ENCODE results near the gene CORO1A.
"Not testable (repeated sequence)": the region's sequence is repeated elsewhere in the genome, so short reads cannot be mapped to it uniquely, and the experiment has no call there.

The CORO1A gene

DNA sequence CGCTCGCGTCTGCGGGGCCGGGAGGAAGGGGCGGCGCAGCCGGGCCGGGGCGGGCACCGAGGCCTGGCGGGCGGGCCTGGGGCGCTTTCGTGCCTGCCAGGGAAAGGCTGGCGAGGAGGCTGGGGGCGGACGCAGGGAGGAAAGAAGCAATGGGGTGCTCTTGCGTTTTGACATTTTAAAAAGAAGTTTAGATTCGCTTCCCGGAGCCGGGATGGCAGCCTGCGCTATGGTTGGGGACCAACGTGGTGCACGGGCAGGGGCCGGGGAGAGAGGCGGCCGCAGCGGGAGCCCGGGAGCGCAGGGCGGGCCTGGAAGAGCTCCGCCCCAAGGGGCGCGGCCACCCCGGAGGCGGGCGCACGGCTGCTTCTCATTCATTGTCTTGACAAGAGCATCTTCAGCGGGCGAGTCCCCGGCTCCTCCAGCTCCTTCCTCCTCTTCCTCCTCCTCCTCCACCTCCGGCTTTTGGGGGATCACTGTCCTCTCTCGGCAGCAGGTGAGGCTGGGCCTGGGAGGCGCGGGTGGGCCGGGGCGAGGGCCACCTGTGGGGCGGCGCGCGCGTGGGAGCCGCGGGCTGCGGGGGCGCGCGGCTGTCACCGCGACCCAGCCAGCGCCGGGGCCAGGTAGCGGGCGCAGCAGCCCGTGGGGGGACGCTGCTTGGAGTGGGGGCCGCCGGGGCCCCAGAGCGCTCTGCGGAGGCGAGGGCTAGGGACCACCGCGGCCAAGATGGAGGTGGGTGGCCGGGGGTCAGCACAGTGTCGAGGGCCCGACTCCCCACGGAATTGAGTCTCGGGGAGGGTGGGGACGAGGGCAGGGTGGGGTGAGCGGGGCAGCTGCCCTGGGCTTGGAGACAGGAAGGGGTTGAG is at the start of gene CORO1A:
CORO1A (plus strand) TSS at position 370 of the 863 bp plus-strand sequence. CDS start 1,608 bp downstream, outside the sequence.
- peak; percentile 84 for DNase-seq

DNA sequence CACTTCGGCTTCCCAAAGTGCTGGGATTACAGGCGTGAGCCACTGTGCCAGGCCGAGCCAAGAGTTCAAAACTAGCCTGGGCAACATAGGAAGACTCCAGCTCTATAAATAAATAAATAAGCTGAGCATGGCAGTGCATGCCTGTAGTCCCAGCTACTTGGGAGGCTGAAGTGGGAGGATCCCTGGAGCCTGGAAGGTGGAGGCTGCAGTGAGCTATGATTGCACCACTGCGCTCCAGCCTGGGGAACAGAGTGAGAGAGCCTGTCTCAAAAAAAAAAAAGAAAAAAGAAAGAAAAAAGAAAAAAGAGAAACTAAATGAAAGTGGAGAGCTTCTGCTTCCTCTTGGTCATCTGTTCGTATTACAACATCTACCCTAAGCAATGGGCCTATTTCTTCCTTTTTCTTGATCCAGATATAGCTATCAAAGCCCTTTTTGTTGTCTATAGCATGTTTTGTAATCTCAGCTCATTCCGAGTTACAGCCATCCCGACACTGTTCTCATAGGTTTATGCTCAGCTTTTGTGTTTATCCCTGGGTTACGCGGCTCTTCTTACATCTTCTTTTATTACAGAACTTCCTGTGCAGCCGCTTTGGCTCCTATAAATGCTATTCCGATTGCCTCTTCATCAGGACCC is 46.3 kb upstream of the CORO1A start:
- DNase-seq: no peak

DNA sequence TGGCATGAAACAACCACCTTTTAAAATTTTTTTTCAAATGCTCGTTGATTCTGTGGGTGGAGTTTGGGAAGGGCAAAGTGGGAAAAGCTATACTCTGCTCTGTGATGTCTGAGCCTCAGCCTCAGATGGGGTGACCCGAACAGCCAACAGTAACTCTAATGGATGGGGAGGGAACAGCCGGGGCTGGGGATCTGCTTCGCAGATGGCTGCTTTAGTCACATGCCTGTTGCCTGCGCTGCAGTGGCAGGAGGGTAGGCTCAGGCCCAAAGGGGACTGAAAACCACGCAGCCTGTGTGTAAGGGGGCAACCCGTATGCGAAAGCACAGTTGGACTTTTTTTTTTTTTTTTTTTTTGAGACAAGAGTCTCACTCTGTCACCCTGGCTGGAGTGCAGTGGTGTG is 45.5 kb upstream of the CORO1A start:
- DNase-seq: no peak

DNA sequence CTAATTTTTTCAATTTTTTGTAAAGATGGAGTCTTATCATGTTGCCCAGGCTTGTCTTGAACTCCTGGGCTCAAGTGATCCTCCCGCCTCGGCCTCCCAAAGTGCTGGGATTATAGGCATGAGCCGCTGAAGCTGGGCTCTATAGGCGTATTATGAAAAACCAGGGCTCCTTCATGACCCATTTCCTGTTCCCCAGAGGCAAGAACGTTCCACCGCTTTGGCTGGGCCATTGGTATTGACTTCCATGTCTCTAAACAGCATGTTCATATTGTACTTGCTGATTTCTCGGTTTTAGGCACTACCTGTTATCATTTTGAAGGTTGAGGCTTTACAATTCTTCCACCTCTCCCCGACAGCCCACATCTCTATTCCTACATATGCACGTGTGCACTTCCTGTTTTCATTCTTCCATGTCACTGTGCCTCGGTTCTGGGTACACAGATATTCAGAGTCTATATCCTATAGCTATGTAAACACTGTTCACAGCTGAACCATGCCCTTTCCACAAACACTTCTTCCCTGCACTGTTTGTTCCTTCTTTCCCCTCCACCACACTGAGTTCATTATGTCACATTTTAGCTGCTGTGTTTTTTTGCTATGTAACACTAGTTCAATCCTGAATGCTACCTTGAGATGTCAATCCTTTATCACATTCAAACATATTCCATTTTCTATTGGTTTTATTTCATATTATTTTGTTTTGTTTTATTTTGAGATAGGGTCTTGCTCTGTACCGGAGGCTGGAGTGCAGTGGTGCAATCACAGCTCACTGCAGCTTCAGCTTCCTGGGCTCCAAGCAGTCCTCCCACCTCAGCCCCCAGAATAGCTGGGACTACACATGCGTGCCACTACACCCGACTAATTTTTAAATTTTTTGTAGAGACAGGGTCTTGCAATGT is 43.6 kb upstream of the CORO1A start:
- no peak for DNase-seq

DNA sequence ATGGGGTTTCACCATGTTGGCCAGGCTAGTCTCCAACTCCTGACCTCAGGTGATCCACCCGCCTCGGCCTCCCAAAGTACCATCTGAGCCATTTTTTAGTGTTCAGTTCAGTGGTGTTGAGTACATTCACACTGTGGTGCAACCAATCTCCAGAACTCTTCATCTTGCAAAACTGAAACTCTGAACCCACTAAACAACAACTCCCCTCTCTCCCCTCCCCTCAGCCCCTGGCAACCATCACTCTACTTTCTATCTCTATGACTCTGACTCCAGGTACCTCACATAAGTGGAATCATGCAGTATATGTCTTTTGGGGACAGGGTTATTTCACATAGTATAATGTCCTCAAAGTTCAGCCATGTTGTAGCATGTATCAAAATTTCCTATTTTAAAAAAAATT is 41.7 kb upstream of the CORO1A start:
- DNase-seq: no peak

DNA sequence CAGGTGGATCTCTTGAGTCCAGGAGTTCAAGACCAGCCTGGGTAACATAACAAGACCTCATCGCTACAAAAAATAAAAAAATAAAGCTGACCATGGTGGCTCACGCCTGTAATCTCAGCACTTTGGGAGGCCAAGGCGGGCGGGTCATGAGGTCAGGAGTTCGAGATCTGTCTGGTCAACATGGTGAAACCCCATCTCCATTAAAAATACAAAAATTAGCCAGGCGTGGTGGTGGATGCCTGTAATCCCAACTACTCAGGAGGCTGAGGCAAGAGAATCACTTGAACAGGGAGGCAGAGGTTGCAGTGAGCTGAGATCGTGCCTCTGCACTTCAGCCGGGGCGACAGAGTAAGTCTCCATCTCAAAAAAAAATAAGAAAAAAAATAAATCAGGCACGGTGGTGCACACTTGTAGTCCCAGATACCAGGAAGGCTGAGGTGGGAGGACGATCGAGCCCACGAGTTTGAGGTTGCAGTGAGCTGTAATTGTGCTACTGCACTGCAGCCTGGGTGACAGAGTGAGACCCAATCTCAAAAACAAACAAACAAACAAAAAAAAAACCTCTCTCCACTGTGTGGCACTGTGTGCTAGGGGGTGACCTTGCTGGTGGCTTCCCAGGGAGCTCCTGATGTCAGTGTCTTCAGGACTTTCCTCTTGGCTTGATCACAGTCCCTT is 40.6 kb upstream of the CORO1A start:
- no peak for DNase-seq

DNA sequence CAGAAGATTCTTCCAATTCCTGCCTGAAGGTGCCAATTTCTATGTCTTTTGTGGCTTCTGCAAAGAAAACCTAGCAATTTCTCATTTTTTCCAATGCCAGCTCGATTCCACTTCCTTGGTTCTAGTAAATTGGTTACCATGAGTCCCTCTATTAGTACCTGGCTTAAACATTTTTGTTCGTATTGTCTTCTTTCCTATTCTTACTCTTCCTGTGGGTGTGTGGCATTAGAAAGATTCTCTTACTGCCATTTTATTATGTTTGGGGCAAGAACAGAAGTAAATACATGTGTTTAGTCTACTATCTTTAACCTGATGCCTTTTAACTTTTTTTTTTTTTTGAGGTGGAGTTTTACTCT is 40.1 kb upstream of the CORO1A start:
- DNase-seq: no peak

DNA sequence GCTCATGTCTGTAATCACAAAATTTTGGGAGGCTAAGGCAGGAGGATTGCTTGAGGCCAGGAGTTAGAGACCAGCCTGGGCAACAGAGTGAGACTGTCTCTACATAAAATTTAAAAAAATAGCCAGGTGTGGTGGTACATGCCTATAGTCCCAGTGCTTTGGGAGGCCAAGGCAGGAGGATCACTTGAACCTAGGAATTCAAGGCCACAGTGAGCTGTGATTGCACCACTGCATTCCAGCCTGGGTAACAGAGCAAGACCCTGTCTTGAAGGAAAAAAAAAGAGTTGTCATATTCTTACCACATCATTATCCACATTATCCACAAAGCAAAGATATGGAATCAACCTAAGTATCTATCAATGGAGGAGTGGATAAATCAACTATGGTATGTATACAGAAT is 39.4 kb upstream of the CORO1A start:
- no peak for DNase-seq

DNA sequence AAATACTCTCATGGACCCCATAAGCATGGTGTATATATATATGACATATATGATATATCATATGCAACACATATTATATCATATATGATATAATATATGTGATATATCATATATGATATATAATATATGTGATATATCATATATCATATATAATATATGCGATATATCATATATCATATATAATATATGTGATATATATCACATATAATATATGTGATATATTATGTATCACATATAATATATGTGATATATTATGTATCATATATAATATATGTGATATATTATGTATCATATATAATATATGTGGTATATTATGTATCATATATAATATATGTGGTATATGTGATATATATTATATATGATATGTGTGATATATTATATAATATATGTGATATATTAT is 38.5 kb upstream of the CORO1A start:
- DNase-seq: no peak

DNA sequence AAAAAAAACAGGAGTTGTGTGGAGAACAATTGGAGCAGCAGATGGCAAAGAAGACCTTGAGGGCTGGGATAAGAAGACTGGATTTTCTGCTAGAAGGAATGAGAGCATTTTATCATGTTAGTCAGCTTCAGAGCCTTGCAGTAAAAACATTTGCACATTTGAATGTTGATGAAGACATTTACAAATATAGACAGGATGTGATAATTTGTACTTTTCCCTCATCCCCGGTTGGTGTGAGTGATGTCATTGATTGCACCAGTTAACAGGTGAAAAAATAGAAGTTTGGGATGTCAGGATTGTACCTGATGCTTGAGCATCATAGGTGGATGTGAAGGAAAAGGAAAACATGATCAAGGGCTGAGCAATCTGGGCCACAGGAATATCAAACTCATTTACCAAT is 37.7 kb upstream of the CORO1A start:
- DNase-seq: no peak

DNA sequence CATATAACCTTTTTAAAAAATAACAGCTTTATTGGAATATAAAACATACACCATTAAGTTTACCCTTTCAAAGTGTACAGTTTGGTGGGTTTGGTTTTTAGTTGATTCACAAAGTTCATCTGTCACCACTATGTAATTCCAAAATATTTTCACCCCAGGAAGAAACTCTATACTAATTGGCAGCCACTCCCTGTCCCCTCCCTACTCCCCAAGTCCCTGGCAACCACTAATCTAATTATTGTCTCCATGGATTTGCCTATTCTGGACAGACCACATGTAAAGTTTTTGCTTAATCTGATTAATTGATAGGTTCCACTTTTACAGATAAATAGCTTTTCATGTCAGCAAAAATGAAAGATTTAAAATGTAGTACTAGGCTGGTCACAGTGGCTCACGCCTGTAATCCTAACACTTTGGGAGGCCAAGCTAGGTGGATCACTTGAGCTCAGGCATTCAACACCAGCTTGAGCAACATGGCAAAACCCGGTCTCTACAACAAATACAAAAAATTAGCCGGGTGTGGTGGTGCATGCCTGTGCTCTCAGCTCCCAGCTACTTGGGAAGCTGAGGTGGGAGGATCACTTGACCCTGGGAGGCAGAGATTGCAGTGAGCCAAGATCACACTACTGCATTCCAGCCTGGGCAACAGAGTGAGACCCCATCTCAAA is 35.4 kb upstream of the CORO1A start:
- no peak for DNase-seq

DNA sequence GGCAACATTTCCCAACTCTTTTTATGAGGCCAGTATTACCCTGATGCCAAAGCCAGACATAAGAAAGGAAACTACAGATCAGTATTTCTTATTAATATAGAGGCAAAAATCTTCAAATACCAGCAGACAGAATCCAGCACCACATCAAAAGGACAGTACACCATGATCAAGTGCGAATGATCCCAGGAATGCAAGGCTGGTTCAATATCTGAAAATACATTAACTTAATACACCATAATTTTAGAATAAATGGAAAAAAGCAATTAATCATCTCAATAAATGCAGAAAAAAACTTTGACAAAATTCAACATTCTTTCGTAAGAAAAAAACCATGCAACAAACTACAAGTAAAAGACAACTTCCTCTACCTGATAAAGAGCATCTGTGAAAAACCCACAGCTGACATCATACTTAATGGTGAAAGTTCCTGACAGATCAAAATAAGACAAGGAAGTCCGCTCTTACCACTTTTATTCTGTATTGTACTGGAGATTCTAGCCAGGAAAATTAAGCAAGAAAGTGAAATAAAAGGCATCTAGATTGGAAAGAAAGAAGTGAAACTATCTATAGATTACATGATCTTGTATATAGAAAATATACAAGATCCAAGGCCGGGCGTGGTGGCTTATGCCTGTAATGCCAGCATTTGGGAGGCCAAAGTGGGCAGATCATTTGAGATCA is 34.0 kb upstream of the CORO1A start:
- DNase-seq: no peak

DNA sequence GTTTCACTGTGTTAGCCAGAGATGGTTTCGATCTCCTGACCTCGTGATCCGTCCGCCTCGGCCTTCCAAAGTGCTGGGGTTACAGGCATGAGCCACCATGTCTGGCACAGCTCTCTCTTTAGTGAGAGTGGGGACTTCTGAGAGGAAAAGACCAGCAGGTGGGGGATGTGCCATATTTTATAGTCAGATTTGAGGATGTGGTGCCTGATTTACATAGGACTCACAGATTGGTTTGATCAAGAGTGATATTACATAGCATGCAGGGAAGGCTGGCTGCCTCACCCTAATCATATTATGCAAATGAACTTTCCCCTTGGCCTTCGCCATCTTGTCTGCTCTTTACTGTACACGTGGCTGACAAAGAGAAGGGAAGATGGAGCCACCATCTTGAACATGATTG is 32.3 kb upstream of the CORO1A start:
- no peak for DNase-seq

DNA sequence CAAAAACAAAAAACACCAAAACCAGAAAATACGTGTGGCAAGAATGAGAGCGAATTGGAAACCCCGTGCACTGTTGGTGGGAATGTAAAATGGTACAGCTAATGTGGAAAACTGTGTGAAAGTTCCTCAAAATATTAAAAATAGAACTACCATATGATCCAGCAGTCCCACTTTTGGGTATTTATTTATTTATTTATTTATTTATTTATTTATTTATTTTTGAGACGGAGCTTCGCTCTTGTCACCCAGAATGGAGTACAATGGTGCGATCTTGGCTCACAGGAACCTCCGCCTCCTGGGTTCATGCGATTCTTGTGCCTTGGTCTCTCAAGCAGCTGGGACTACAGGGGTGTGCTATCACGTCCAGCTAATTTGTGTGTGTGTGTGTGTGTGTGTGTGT is 30.9 kb upstream of the CORO1A start:
- no peak for DNase-seq

DNA sequence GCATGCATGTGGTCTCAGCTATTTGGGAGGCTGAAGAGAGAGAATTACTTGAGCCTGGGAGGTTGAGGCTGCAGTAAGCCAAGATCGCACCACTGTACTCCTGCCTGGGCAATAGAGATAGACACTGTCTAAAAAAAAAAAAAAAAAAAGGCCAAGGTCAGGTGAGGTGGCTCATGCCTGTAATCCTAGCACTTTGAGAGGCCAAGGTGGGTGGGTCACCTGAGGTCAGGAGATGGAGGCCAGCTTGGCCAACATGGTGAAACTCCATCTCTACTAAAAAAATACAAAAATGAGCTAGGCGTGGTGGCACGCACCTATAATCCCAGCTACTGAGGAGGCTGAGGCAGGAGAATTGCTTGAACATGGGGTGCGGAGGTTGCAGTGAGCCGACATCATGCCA is 28.2 kb upstream of the CORO1A start:
- no peak for DNase-seq

DNA sequence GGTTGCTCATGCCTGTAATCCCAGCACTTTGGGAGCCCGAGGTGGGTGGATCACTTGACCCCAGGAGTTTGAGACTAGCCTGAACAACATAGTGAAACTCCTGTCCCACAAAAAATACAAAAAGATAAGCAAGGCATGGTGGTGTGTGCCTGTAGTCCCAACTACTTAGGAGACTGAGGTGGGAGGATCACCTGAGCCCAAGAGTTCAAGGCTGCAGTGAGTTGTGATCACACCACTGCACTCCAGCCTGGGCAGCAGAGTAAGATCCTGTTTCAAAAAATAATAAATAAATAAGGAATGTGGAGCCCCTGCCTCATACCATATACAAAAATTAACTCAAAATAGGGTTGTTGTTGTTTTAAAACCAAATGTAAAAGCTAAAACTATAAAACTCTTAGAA is 26.2 kb upstream of the CORO1A start:
- DNase-seq: no peak

DNA sequence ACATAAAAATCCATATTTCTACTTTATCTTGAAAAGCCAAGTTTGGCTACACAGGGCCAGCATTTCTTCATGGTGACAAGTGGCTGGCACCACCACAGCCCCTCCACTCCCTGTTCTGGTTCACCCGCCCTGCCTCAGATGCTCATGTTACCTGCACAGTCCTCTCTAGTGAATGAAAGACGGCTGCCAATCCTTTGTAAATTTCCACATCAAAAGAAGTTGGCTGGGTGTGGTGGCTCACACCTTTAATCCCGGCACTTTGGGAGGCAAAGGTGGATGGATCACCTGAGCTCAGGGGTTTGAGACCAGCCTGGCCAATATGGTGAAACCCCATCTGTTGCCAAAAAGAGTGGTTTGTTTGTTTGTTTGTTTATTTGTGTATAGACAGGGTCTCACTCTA is 19.9 kb upstream of the CORO1A start:
- DNase-seq: no peak

DNA sequence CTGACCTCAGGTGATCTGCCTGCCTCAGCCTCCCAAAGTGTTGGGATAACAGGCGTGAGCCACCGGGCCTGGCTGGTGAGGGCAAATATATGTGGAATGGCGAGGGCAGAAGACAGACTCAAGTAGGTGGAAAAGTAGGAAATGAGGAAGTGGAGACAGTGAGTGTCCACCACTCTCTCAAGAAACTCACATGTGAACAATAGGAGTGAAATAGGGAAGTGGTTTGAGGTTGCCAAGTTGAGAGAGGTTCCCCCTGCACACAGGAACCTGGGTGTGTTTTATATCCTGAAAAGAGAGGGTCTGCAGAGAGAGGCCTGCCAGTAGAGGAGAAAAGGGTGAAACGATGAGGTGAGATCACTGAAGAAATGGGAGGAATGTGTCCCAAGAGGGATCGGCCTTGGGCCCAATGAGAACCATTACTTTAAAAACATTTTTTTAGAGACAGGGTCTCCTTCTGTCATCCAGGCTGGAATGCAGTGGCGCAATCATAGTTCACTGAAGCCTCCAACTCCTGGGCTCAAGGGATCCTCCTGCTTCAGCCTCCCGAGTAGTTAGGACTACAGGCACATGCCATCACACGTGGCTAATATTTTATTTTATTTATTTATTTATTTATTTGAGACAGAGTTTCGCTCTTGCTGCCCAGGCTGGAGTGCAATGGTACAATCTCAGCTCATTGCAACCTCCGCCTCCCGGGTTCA is 17.1 kb upstream of the CORO1A start:
- DNase-seq: no peak

DNA sequence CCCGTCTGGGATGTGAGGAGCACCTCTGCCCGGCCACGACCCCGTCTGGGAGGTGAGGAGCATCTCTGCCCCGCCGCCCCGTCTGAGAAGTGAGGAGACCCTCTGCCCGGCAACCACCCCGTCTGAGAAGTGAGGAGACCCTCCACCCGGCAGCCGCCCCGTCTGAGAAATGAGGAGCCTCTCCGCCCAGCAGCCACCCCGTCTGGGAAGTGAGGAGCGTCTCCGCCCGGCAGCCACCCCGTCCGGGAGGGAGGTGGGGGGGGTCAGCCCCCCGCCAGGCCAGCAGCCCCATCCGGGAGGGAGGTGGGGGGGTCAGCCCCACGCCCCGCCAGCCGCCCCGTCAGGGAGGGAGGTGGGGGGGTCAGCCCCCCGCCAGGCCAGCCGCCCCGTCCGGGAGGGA is 14.7 kb upstream of the CORO1A start:
- DNase-seq: not testable (repeated sequence)

DNA sequence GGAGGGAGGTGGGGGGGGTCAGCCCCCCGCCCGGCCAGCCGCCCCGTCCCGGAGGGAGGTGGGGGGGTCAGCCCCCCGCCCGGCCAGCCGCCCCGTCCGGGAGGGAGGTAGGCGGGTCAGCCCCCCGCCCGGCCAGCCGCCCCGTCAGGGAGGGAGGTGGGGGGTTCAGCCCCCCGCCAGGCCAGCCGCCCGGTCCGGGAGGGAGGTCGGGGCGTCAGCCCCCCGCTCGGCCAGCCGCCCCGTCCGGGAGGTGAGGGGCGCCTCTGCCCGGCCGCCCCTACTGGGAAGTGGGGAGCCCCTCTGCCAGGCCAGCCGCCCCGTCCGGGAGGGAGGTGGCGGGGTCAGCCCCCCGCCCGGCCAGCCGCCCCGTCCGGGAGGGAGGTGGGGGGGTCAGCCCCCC is 14.0 kb upstream of the CORO1A start:
- not testable (repeated sequence) for DNase-seq

DNA sequence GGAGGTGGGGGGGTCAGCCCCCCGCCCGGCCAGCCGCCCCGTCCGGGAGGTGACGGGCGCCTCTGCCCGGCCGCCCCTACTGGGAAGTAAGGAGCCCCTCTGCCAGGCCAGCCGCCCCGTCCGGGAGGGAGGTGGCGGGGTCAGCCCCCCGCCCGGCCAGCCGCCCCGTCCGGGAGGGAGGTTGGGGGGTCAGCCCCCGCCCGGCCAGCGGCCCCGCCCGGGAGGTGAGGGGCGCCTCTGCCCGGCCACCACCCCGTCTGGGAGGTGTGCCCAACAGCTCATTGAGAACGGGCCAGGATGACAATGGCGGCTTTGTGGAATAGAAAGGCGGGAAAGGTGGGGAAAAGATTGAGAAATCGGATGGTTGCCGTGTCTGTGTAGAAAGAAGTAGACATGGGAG is 13.3 kb upstream of the CORO1A start:
- DNase-seq: not testable (repeated sequence)
